Breast epithelium (tissue), 4 donors: ENCODE data around the gene AMBP. TPM values are rescaled to one million over a fixed set of nuclear protein-coding genes. Genes with fewer than 3 reads are reported as not detected.
A peak's percentile ranks its signal among the peaks of the same experiment; 100 is the strongest.

ENCODE experiments used
- DNase-seq, 2 donors: peaks; one replicate each; pipeline ENCODE4 v3.0.0-alpha.2; 2019; ENCODE audit warnings: low spot score in 2 of 2
- H3K27ac ChIP-seq, 2 donors: fragments of 200-600 bp; sonication (generic) in 1 of 2; one replicate each; pipeline ENCODE4 v1.5.1; 2016 to 2019; ENCODE audit warnings: mild to moderate bottlenecking in 1 of 2
- H3K27me3 ChIP-seq, 2 donors: fragments of 200-600 bp; sonication (generic) in 1 of 2; one replicate each; pipeline versions ENCODE4 v1.5.1 to v1.6.0; 2017 to 2019; ENCODE audit warnings: control low read depth in 1 of 2, mild to moderate bottlenecking in 1 of 2
- H3K36me3 ChIP-seq: fragments of 200-600 bp; one replicate; pipeline ENCODE4 v1.5.1; 2019
- H3K4me1 ChIP-seq, 2 donors: fragments of 200-600 bp; sonication (generic); one replicate each; pipeline ENCODE4 v1.5.1; 2016 to 2019; ENCODE audit warnings: control low read depth in 1 of 2
- H3K4me3 ChIP-seq, 3 donors: fragments of 200-600 bp; sonication (generic); 1 replicate in 2 of 3; 2 replicates in 1 of 3; pipeline ENCODE4 v1.5.1; 2016 to 2019; ENCODE audit warnings: mild to moderate bottlenecking in 3 of 3, moderate library complexity in 2 of 3
- H3K9me3 ChIP-seq, 2 donors: fragments of 200-600 bp; sonication (generic) in 1 of 2; one replicate each; pipeline ENCODE4 v1.5.1; 2016 to 2019; ENCODE audit warnings: control low read depth in 1 of 2
- POLR2A ChIP-seq: fragments of 450-650 bp; IDR thresholded peaks from one replicate; pipeline ENCODE4 v1.6.1; 2016; ENCODE audit warnings: antibody characterized with exemption, mild to moderate bottlenecking, moderate library complexity
- POLR2AphosphoS5 ChIP-seq, 3 donors: sonication (generic); formaldehyde crosslinking; IDR thresholded peaks; one replicate each; pipeline ENCODE4 v1.6.1; 2017; ENCODE audit warnings: antibody characterized with exemption in 3 of 3
- intact Hi-C: fragments of 100-400 bp; cut with DNase I; formaldehyde crosslinking; loops from one replicate; pipeline ENCODE4 v1.15.1; 2023; ENCODE audit warnings: low total_unique reads
- total RNA-seq, 3 donors: library from RNA; depleted of rRNA; stranded (reverse); fragments of >200 nt; gene quantifications; one replicate each; pipeline ENCODE4 v1.1.0, GENCODE V29; 2016
- TF ChIP-seq, protein P1 (sequence below), 3 donors: fragments of 450-650 bp; IDR thresholded peaks; one replicate each; pipeline ENCODE4 v1.5.1; 2016 to 2017; ENCODE audit warnings: antibody characterized with exemption in 3 of 3, mild to moderate bottlenecking in 3 of 3, moderate library complexity in 3 of 3

Gene AMBP
- total RNA-seq, 3 donors from 2014 or later: 0.66 TPM; not detected in 2

GRCh38 chr9:114059047-114059803 lies 18.9 kb downstream of the AMBP start:
- Histone ChIP-seq H3K4me1 (no peaks in the 10 kb centered on the region), H3K36me3 (no peaks in the 10 kb centered on the region), H3K9me3 (no peaks in the 10 kb centered on the region), H3K27me3 (no peaks in the 10 kb centered on the region), H3K4me3 (no peak overlapping the region), H3K27ac (no peak overlapping the region)
- intact Hi-C loops: no loop called here
- no peak for TF ChIP-seq POLR2A
- no peak for TF ChIP-seq POLR2AphosphoS5 (IDR thresholded peaks at IDR 0.05)
- TF ChIP-seq, protein P1, sequence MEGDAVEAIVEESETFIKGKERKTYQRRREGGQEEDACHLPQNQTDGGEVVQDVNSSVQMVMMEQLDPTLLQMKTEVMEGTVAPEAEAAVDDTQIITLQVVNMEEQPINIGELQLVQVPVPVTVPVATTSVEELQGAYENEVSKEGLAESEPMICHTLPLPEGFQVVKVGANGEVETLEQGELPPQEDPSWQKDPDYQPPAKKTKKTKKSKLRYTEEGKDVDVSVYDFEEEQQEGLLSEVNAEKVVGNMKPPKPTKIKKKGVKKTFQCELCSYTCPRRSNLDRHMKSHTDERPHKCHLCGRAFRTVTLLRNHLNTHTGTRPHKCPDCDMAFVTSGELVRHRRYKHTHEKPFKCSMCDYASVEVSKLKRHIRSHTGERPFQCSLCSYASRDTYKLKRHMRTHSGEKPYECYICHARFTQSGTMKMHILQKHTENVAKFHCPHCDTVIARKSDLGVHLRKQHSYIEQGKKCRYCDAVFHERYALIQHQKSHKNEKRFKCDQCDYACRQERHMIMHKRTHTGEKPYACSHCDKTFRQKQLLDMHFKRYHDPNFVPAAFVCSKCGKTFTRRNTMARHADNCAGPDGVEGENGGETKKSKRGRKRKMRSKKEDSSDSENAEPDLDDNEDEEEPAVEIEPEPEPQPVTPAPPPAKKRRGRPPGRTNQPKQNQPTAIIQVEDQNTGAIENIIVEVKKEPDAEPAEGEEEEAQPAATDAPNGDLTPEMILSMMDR (IDR thresholded peaks at IDR 0.05): no peak
- peak in 1 of 2 donors; percentile 10 for DNase-seq

- DNase-seq: peak in 1 of 2 donors; percentile 14
- H3K4me1 ChIP-seq: no peaks in the 10 kb centered on the region
- intact Hi-C loops: no loop called here
- H3K9me3 ChIP-seq: no peaks in the 10 kb centered on the region
- no peak overlapping the region for H3K27ac ChIP-seq
- H3K36me3 ChIP-seq: no peaks in the 10 kb centered on the region
- H3K27me3 ChIP-seq: no peaks in the 10 kb centered on the region
- no peak overlapping the region for H3K4me3 ChIP-seq
- TF ChIP-seq POLR2AphosphoS5 (IDR thresholded peaks at IDR 0.05) (no peak), POLR2A (no peak)
- TF ChIP-seq, protein P1 (IDR thresholded peaks at IDR 0.05): no peak
Observed at GRCh38 chr9:114058688-114059046, 19.4 kb downstream of the AMBP start.

- no peaks in the 10 kb centered on the region for H3K4me1 ChIP-seq
- intact Hi-C loops: no loop called here
Observed at GRCh38 chr9:114057161-114057885, 20.8 kb downstream of the AMBP start.

GRCh38 chr9:114056527-114056926 lies 21.6 kb downstream of the AMBP start:
- DNase-seq: no peak
- no peaks in the 10 kb centered on the region for H3K27me3 ChIP-seq
- H3K36me3 ChIP-seq: no peaks in the 10 kb centered on the region
- no peak overlapping the region for H3K27ac ChIP-seq
- no peaks in the 10 kb centered on the region for H3K4me1 ChIP-seq
- no peak overlapping the region for H3K4me3 ChIP-seq
- TF ChIP-seq POLR2AphosphoS5 (IDR thresholded peaks at IDR 0.05) (no peak), POLR2A (no peak)
- TF ChIP-seq, protein P1 (IDR thresholded peaks at IDR 0.05): no peak
- intact Hi-C loops: no loop called here
- no peaks in the 10 kb centered on the region for H3K9me3 ChIP-seq

More at GRCh38 chr9:114057161-114057885, 20.8 kb downstream of the AMBP start:
- Histone ChIP-seq H3K4me3 (no peak overlapping the region), H3K27me3 (no peaks in the 10 kb centered on the region), H3K36me3 (no peaks in the 10 kb centered on the region), H3K9me3 (no peaks in the 10 kb centered on the region), H3K27ac (no peak overlapping the region)
- TF ChIP-seq POLR2A (no peak), POLR2AphosphoS5 (IDR thresholded peaks at IDR 0.05) (no peak)
- TF ChIP-seq, protein P1 (IDR thresholded peaks at IDR 0.05): no peak
- DNase-seq: peak in 1 of 2 donors; percentile 9

- no peaks in the 10 kb centered on the region for H3K4me1 ChIP-seq
- H3K9me3 ChIP-seq: no peaks in the 10 kb centered on the region
- TF ChIP-seq, protein P1 (IDR thresholded peaks at IDR 0.05): no peak
- TF ChIP-seq POLR2A: no peak
- TF ChIP-seq POLR2AphosphoS5 (IDR thresholded peaks at IDR 0.05): no peak
- intact Hi-C loops: no loop called here
- H3K27ac ChIP-seq: no peak overlapping the region
- H3K36me3 ChIP-seq: no peaks in the 10 kb centered on the region
- no peak for DNase-seq
- no peaks in the 10 kb centered on the region for H3K27me3 ChIP-seq
- H3K4me3 ChIP-seq: no peak overlapping the region
Observed at GRCh38 chr9:114055894-114056293, 22.2 kb downstream of the AMBP start.
